Skin epidermis (tissue), 12 donors: ENCODE measurements around the gene SLC47A2.
"Not testable (repeated sequence)": the region's sequence is repeated elsewhere in the genome, so short reads cannot be mapped to it uniquely, and the experiment has no call there.

Source experiments
- H3K27ac ChIP-seq, 21 experiments: fragments of 200-600 bp; sonication (generic) in 11 of 21; one replicate each; pipeline ENCODE4 v1.5.0; 2020; ENCODE audit warnings: mild to moderate bottlenecking in 3 of 21, inconsistent platforms in 2 of 21, moderate library complexity in 2 of 21
- H3K4me3 ChIP-seq, 7 experiments: fragments of 200-600 bp; sonication (generic) in 2 of 7; one replicate each; pipeline ENCODE4 v1.5.0; 2020; ENCODE audit warnings: inconsistent platforms in 2 of 7, mild to moderate bottlenecking in 2 of 7, moderate library complexity in 1 of 7

Gene SLC47A2

DNA sequence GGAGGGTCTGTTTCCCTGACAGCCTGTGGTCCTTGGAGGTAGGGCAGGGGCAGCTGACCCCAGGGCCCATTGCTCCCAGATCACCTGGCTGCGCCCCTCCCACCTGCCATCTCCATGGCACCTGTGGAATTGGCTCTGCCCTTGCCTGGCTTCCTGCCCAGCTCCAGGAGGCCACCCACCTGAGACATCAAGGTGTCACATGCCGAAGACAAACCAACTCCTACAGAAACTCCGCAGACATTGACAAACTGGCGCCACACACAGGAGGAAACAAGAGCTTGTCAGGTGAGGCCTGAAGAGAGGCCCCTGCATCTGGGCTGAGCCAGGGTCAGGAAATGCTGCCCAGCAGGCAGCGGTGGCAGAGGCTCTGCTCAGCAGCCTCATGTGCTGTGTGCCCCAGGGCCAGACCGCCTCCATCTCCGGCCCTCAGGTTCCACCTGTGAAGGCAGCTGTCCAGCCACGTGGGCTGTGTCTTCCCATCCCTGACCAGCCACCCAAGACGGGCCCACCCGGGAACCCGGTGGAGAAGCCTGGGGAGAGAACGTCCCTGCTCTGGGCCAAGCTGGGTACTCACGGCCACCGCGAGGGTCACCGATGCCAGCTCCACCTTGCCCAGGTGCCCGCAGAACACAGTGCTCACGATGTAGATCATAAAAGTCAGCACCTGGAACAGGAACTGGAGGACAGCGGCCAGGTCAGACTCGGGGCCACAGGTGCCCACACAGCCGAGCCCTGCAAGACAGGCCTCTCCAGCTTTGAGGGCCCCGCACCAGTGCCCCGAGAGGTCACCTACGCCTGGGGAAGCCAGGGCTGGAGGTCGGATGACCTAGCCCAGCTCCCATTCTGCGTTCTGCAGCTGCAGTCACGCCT lies 1.6 kb downstream of the SLC47A2 start:
- H3K27ac ChIP-seq = peak overlapping the region in 3 of 21 experiments; percentile 3 to 47 (median 21)
- H3K4me3 ChIP-seq = peak overlapping the region in 1 of 7 experiments; percentile 17

DNA sequence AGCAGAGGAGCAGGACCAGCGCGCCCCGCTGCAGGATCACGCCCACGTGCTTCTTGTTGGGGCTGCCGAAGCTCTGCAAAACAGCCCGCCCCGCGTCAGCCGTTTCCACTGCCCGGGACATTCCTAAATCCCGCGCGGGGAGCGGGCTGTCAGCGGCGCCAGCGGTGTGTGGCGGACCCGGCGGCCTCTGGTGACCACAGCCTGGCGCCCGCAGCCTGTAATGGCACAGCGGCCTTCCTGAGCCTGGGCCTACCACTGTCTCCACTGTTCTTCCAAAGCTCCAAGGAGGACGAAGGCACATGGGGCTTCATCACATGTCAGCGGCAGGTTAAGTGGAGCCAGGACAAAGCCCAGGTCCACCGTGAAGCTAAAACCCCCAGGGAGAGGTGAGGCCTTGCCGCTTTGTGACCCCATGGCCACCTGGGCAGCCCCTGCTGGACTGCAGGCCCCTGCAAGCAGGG lies 2.5 kb downstream of the SLC47A2 start:
- Histone ChIP-seq H3K27ac (peak overlapping the region in 1 of 21 experiments; percentile 47), H3K4me3 (no peak overlapping the region)

DNA sequence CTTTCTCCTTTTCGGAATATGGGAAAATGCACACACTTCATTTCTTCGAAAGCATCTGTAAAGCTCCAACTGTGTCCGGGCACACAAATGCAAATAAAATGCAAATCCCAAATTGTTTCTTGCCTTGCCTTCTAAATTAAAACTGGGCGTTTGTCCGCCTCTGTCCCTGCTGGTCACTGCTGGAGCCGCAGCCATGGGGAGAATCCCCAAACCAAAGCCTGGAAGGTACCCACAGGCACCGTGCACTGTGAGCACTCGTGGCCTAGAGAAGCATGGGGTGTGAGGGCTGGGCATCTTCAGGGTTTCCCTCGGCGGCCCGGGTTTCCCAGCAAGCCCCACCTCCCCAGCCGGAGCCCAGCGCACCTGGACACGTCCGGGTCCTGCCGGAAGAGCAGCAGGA lies 2.9 kb downstream of the SLC47A2 start:
- Histone ChIP-seq H3K27ac (peak overlapping the region in 1 of 21 experiments; percentile 47), H3K4me3 (no peak overlapping the region)

DNA sequence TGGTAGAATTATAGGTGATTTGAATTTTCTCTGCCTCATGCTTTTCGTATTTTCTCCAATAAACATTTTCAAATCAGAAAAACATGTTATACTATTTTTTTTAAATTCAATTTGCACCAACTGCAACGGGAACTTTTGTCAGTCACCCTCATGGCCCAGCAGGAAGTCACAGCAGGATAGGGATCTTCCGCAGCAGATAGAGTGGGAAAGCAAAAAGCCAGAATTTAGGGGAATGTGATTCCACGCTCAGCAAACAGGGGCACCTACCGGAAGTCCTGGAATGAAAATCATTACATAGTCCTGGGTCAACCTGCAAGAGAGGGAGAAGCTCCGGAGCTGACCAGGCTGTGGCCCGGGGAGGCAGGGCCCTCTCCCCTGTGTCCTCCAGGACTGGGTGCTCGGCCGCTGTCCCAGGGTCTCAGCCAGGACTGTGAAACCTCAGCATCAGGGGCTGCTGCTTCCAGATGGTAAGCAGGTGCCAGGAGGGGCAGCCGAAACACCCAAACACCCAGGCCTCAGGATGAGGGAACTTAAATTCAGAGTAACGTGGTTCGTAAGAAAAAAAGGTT lies 3.9 kb downstream of the SLC47A2 start:
- Histone ChIP-seq H3K4me3 (no peak overlapping the region), H3K27ac (no peak overlapping the region)

GRCh38 chr17:19709841-19710240 lies 6.5 kb downstream of the SLC47A2 start:
- Histone ChIP-seq H3K27ac (peak overlapping the region in 7 of 21 experiments; percentile 3 to 82 (median 42)), H3K4me3 (no peak overlapping the region)

DNA sequence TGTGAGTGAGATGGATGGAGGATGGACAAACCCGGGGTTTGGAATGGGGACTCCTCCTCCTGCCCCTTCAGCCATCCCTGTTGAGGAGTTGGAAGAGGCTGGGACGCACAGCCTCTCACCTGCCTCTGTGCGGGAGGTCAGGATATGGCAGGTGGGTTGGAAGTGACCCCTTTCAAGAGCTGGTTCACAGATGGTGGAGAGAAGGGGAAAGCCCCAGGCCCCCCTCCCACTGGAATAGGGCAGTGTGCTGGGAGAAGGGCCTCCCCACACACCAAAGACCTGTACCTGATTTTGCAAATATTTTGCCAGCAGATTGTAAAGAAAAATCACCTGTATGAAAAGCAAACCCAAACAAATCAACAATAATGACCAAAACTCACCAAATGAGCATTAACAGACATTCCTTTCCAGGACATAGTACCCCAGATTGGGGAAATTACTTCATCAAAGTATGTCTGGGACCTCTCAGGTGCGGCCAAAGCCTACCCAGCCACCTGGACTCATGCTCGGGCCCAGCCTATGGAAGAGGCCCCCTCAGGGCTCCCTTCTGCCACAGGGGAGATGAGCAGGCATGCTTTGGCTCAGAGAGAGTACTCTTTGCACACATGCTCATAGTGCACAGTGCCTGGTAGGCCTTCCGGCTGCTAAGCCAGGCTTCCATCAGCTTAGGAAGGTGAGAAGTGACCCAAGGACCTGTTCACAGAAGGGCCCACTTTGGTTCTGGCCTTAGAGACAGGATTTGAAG lies 7.8 kb downstream of the SLC47A2 start:
- no peak overlapping the region for H3K4me3 ChIP-seq
- H3K27ac ChIP-seq = peak overlapping the region in 17 of 21 experiments; percentile 53 to 87 (median 81)

- Histone ChIP-seq H3K4me3 (no peak overlapping the region), H3K27ac (peak overlapping the region in 20 of 21 experiments; percentile 45 to 87 (median 80))
Observed at GRCh38 chr17:19707728-19708221, 8.6 kb downstream of the SLC47A2 start.

DNA sequence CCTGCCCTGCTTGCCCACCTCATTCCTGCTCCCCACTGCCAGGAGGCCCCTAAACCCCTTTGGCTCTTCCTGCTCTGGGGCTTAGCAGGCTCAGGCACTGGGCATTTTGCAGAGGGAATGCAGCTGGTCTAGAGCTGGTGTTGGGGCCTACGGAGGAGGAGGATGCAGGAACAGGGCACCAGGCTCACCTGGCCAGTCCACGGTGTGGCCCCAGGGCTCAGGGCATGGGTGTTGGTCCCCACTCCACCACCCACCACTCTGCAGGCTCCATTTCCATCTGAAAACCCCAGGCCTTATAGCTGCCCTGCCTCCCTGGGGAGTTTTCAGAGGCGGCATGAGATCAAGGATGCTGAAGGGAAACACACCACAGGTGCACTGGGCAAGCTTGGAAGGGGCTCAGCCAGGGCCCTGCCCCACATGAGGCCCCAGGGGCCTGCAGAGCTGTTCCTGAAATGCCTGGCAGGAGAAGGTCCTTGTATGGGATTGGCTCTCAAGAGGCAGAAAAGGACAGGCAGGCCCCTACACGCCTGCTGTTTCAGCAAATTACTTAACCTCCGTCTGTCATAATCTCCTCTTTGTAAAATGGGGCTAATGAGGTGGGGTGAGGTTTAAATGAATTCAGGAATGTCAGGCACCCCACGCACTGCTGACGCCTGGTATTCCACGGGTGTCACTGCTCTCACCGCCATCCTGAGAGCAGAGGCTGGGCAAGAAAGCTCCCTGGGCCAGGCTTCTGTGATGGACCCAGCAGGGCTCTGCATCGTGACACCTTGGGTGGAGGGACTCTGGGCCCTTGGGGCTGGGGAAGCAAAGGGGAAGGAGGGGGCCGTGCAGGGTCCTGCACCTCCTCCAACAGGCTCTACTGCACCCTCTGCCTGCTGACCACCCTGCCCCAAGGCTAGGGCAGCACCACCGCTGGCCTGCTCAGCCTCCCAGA lies 9.3 kb downstream of the SLC47A2 start:
- H3K27ac ChIP-seq = peak overlapping the region in 20 of 21 experiments; percentile 47 to 87 (median 80)
- no peak overlapping the region for H3K4me3 ChIP-seq

DNA sequence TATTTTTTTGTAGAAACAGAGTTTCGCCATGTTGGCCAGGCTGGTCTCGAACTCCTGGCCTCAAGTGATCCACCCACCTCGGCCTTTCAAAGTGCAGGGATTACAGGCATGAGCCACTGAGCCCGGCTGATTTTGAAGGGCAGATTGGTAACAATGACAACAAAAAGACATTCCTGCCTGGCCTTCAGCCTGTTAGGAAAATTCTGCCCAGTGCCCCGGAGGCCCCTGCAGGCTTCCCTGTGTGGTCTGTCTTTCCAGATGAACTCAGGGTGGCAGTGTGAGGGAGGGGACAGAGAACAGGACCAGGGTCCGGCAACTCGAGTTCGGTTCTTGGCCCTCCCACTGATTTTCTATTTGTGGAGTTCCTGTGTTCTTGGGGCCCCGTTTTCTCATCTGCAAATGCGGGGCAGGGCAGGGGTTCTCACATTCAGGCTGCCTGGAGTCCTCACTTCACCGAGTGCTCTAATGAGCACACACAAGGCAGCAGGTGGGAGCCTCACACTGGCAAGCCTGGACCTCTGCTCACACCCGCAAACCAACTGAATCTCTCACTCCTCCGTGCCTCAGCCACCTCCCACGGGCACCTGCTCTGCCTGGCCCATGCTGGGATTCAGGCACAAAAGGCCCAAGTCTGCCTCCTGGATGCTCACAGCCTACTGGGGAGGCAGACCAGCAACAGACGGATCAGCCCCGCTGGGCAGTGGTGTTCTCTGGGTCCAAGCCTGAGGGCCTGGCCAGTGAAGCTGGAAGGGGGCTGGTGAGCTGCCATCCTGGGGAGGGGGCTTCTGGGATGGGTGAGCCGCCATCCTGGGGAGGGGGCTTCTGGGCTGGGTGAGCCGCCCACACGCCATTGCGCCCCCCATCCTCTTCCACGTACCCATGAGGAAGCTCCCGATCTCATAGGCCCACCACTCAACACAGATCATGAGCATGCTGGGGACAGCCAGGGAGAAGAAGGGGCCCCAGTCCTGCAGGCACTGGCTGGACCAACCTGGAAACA lies 10.3 kb downstream of the SLC47A2 start:
- Histone ChIP-seq H3K27ac (peak overlapping the region in 19 of 21 experiments; percentile 9 to 84 (median 57)), H3K4me3 (no peak overlapping the region)

DNA sequence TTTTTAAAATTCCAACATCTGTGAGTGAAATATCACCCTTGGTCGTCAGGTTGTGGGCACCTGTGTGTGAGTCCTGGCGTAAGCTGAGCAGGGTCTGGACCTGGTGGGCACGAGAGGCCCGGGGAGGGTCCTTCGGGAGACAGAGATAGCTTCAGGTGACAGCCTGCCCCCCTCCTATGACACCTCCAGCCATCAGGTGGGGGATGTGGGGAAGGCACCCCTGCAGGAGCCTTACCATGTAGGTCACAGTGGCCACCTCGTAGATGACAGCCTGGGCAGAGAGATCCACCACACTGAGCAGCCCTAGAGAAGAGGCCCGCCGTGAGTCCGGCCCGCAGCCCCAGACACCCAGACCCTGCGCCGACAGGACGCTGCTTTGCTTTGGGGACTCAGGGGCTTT lies 11.2 kb downstream of the SLC47A2 start:
- H3K27ac ChIP-seq = peak overlapping the region in 4 of 21 experiments; percentile 0 to 84 (median 77)
- H3K4me3 ChIP-seq = no peak overlapping the region

GRCh38 chr17:19703828-19704613 lies 12.4 kb downstream of the SLC47A2 start:
- no peak overlapping the region for H3K4me3 ChIP-seq
- peak overlapping the region in 8 of 21 experiments; percentile 13 to 51 (median 34) for H3K27ac ChIP-seq

GRCh38 chr17:19703106-19703827 lies 13.1 kb downstream of the SLC47A2 start:
- no peak overlapping the region for H3K4me3 ChIP-seq
- H3K27ac ChIP-seq = peak overlapping the region in 9 of 21 experiments; percentile 13 to 51 (median 29)

GRCh38 chr17:19702217-19702641 lies 14.2 kb downstream of the SLC47A2 start:
- Histone ChIP-seq H3K4me3 (no peak overlapping the region), H3K27ac (peak overlapping the region in 1 of 21 experiments; percentile 44)

- Histone ChIP-seq H3K4me3 (no peak overlapping the region), H3K27ac (no peak overlapping the region)
Observed at GRCh38 chr17:19686400-19687090, 29.8 kb downstream of the SLC47A2 start.

DNA sequence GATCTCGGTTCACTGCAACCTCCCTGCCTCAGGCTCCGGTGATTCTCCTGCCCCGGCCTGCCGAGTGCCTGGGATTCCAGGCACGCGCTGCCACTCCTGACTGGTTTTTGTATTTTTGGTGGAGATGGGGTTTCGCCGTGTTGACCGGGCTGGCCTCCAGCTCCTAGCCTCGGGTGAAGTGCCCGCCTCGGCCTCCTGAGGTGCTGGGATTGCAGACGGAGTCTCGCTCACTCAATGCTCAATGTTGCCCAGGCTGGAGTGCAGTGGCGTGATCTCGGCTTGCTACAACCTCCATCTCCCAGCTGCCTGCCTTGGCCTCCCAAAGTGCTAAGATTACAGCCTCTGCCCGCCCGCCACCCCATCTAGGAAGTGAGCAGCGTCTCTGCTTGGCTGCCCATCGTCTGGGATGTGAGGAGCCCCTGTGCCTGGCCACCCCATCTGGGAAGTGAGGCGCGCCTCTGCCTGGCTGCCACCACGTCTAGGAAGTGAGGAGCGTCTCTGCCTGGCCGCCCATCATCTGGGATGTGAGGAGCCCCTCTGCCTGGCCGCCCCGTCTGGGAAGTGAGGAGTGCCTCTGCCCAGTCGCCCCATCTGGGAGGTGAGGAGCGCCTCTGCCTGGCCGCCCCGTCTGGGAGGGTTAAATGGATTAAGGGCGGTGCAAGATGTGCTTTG lies 31.3 kb downstream of the SLC47A2 start:
- not testable (repeated sequence) for H3K4me3 ChIP-seq, H3K27ac ChIP-seq
